Caco-2 (cell line): ENCODE measurements around the gene NCKAP5. TPM values are rescaled to one million over a fixed set of nuclear protein-coding genes. Genes with fewer than 3 reads are reported as not detected.

ENCODE experiments used
- BruUV-seq: library from RNA; stranded (reverse); fragments of 400-500 nt; replicated peaks from 2 replicates; lab custom pipeline; 2021; lab: Mats Ljungman, UMichigan
- CTCF ChIA-PET: fragments of 300-600 bp; sonication (Branson Sonifier 250); formaldehyde crosslinking; loops from one replicate; lab custom pipeline; 2022; ENCODE audit warnings: antibody characterized with exemption; lab: Charles Lee
- POLR2A ChIA-PET: fragments of 300-600 bp; sonication (Branson Sonifier 250); formaldehyde crosslinking; loops from one replicate; lab custom pipeline; 2022; ENCODE audit warnings: antibody characterized with exemption; lab: Charles Lee
- DNase-seq, 2 experiments: peaks; one replicate each; pipeline versions ENCODE4 v3.0.0 to v3.0.0-alpha.2; 2020 to 2022
- H3K27me3 ChIP-seq: replicated peaks from 2 replicates; pipeline ENCODE4 v1.6.0; 2011; ENCODE audit warnings: low read length; ENCODE audit not compliant: control insufficient read depth, insufficient read depth
- H3K36me3 ChIP-seq: 2 replicates; pipeline ENCODE4 v1.5.1; 2011; ENCODE audit warnings: low read length; ENCODE audit not compliant: control insufficient read depth, insufficient read depth
- H3K4me1 ChIP-seq: fragments of 250-450 bp; sonication (Bioruptor Pico); 2 replicates; pipeline ENCODE4 v1.5.1; 2020; ENCODE audit warnings: mild to moderate bottlenecking
- H3K4me3 ChIP-seq: 2 replicates; pipeline ENCODE4 v1.5.1; 2011; ENCODE audit warnings: low read depth, mild to moderate bottlenecking, control low read depth, low read length
- H3K9me3 ChIP-seq: fragments of 250-450 bp; sonication (Bioruptor Pico); 2 replicates; pipeline ENCODE4 v1.5.1; 2020; ENCODE audit warnings: mild to moderate bottlenecking, moderate library complexity
- H3K27ac Mint-ChIP-seq: one replicate; pipeline ENCODE4 v1.8.0; 2022; ENCODE audit warnings: mixed read lengths; ENCODE audit not compliant: unreplicated experiment
- H3K27me3 Mint-ChIP-seq: one replicate; pipeline ENCODE4 v1.8.0; 2022; ENCODE audit warnings: mixed read lengths; ENCODE audit not compliant: insufficient read depth, unreplicated experiment
- H3K36me3 Mint-ChIP-seq: one replicate; pipeline ENCODE4 v1.8.0; 2022; ENCODE audit warnings: mild to moderate bottlenecking, mixed read lengths; ENCODE audit not compliant: insufficient read depth, unreplicated experiment
- H3K4me1 Mint-ChIP-seq: one replicate; pipeline ENCODE4 v1.8.0; 2022; ENCODE audit warnings: low read depth, mixed read lengths; ENCODE audit not compliant: unreplicated experiment
- H3K4me3 Mint-ChIP-seq: one replicate; pipeline ENCODE4 v1.8.0; 2022; ENCODE audit warnings: mild to moderate bottlenecking, moderate library complexity, mixed read lengths; ENCODE audit not compliant: unreplicated experiment
- H3K9me3 Mint-ChIP-seq: one replicate; pipeline ENCODE4 v1.8.0; 2022; ENCODE audit warnings: mixed read lengths; ENCODE audit not compliant: unreplicated experiment
- CTCF ChIP-seq, 2 experiments: fragments of 200-600 bp in 1 of 2; IDR thresholded peaks; 1 replicate in 1 of 2; 2 replicates in 1 of 2; pipeline versions ENCODE4 v1.5.1 to v1.8.0; 2011 to 2022; ENCODE audit warnings: antibody characterized with exemption in 1 of 2, control low read depth in 1 of 2, inconsistent platforms in 1 of 2, low read depth in 1 of 2, low read length in 1 of 2, mild to moderate bottlenecking in 1 of 2, moderate library complexity in 1 of 2; ENCODE audit not compliant: insufficient read depth in 1 of 2, severe bottlenecking in 1 of 2, unreplicated experiment in 1 of 2
- intact Hi-C: fragments of 100-400 bp; cut with micrococcal nuclease; formaldehyde crosslinking; loops from one replicate; pipeline ENCODE4 v1.10.0; 2022; ENCODE audit not compliant: unreplicated experiment
- total RNA-seq: library from RNA; stranded (reverse); gene quantifications from 2 replicates; pipeline ENCODE4 v1.2.3, GENCODE V29; 2022

NCKAP5 gene
- total RNA-seq, 1 experiment from 2014 or later: 3.8 TPM

GRCh38 chr2:133523406-133523805 is 44.9 kb downstream of the NCKAP5 start:
- H3K4me1 Mint-ChIP-seq: peaks cover 4% of the 10 kb centered on the region
- H3K9me3 ChIP-seq: no peaks in the 10 kb centered on the region
- no peak overlapping the region for H3K4me3 ChIP-seq
- H3K27me3 Mint-ChIP-seq: no peaks in the 10 kb centered on the region
- H3K27ac Mint-ChIP-seq: no peak overlapping the region
- no TSS peak for BruUV-seq
- no peaks in the 10 kb centered on the region for H3K36me3 ChIP-seq
- intact Hi-C loops: no loop called here
- no peak overlapping the region for H3K4me3 Mint-ChIP-seq
- POLR2A ChIA-PET: no interaction called here
- no peaks in the 10 kb centered on the region for H3K9me3 Mint-ChIP-seq
- CTCF ChIA-PET: no interaction called here
- no peaks in the 10 kb centered on the region for H3K36me3 Mint-ChIP-seq
- H3K27me3 ChIP-seq: no peaks in the 10 kb centered on the region
- no peak for TF ChIP-seq CTCF (IDR thresholded peaks at IDR 0.05; ENCODE audit: insufficient read depth in 1 of 2, low read depth in 1 of 2, low read length in 1 of 2, severe bottlenecking in 1 of 2, unreplicated experiment in 1 of 2)
- no peak for DNase-seq
- H3K4me1 ChIP-seq: peaks cover 1% of the 10 kb centered on the region; the same call in 1 of the 2 replicates

- no peaks in the 10 kb centered on the region for H3K36me3 Mint-ChIP-seq
- no peaks in the 10 kb centered on the region for H3K4me1 Mint-ChIP-seq
- H3K9me3 ChIP-seq: no peaks in the 10 kb centered on the region
- H3K4me1 ChIP-seq: no peaks in the 10 kb centered on the region
- DNase-seq: no peak
- ChIA-PET POLR2A (no interaction called here), CTCF (no interaction called here)
- TF ChIP-seq CTCF (IDR thresholded peaks at IDR 0.05; ENCODE audit: insufficient read depth in 1 of 2, low read depth in 1 of 2, low read length in 1 of 2, severe bottlenecking in 1 of 2, unreplicated experiment in 1 of 2): no peak
- H3K27ac Mint-ChIP-seq: no peak overlapping the region
- BruUV-seq: no TSS peak
- intact Hi-C loops: no loop called here
- no peaks in the 10 kb centered on the region for H3K9me3 Mint-ChIP-seq
- no peak overlapping the region for H3K4me3 Mint-ChIP-seq
- no peaks in the 10 kb centered on the region for H3K36me3 ChIP-seq
- H3K27me3 ChIP-seq: no peaks in the 10 kb centered on the region
- H3K4me3 ChIP-seq: no peak overlapping the region
- H3K27me3 Mint-ChIP-seq: no peaks in the 10 kb centered on the region
Observed at GRCh38 chr2:133522204-133522603, 46.1 kb downstream of the NCKAP5 start.

- ChIA-PET POLR2A (no interaction called here), CTCF (no interaction called here)
- no peaks in the 10 kb centered on the region for H3K4me1 Mint-ChIP-seq
- Histone ChIP-seq H3K27me3 (no peaks in the 10 kb centered on the region), H3K4me3 (no peak overlapping the region), H3K9me3 (no peaks in the 10 kb centered on the region), H3K36me3 (no peaks in the 10 kb centered on the region), H3K4me1 (no peaks in the 10 kb centered on the region)
- intact Hi-C loops: no loop called here
- H3K27me3 Mint-ChIP-seq: no peaks in the 10 kb centered on the region
- no peaks in the 10 kb centered on the region for H3K9me3 Mint-ChIP-seq
- no peak for DNase-seq
- no peak for TF ChIP-seq CTCF (IDR thresholded peaks at IDR 0.05; ENCODE audit: insufficient read depth in 1 of 2, low read depth in 1 of 2, low read length in 1 of 2, severe bottlenecking in 1 of 2, unreplicated experiment in 1 of 2)
- no peak overlapping the region for H3K4me3 Mint-ChIP-seq
- BruUV-seq: no TSS peak
- H3K27ac Mint-ChIP-seq: no peak overlapping the region
- H3K36me3 Mint-ChIP-seq: no peaks in the 10 kb centered on the region
Observed at GRCh38 chr2:133521146-133521745, 47.0 kb downstream of the NCKAP5 start.
